Stimulated activated effector memory CD8-positive, alpha-beta T cell treated with anti-CD3 and anti-CD28 coated beads, Interleukin-12 subunit alpha, Interleukin-12 subunit beta, amount 100 ng/mL, for 72 hours (primary cell): ENCODE results near the gene COX20.

ENCODE experiments used
- ATAC-seq: fragments of 150-1000 bp; cut with Tn5 transposase; 2 replicates; pipeline ENCODE4 v1.10.0; 2021
- DNase-seq, 2 donors: peaks; one replicate each; pipeline ENCODE4 v3.0.0; 2021 to 2022; ENCODE audit warnings: low spot score in 2 of 2
- H3K27ac Mint-ChIP-seq: one replicate; pipeline ENCODE4 v1.8.0; 2022; ENCODE audit warnings: mild to moderate bottlenecking, mixed read lengths
- H3K36me3 Mint-ChIP-seq: one replicate; pipeline ENCODE4 v1.8.0; 2022; ENCODE audit warnings: mild to moderate bottlenecking, mixed read lengths
- H3K4me1 Mint-ChIP-seq: one replicate; pipeline ENCODE4 v1.8.0; 2022; ENCODE audit warnings: mixed read lengths
- H3K4me3 Mint-ChIP-seq: one replicate; pipeline ENCODE4 v1.8.0; 2022; ENCODE audit warnings: mild to moderate bottlenecking, mixed read lengths
- H3K9me3 Mint-ChIP-seq: one replicate; pipeline ENCODE4 v1.8.0; 2022; ENCODE audit warnings: mixed read lengths

COX20 gene

GRCh38 chr1:244869950-244870349 is 34.5 kb downstream of the COX20 start:
- Mint-ChIP-seq H3K4me3 (no peak overlapping the region), H3K9me3 (no peaks in the 10 kb centered on the region), H3K27ac (no peak overlapping the region), H3K36me3 (peaks cover 3% of the 10 kb centered on the region), H3K4me1 (peaks cover 6% of the 10 kb centered on the region)
- DNase-seq (no peak), ATAC-seq (no peak)

DNA sequence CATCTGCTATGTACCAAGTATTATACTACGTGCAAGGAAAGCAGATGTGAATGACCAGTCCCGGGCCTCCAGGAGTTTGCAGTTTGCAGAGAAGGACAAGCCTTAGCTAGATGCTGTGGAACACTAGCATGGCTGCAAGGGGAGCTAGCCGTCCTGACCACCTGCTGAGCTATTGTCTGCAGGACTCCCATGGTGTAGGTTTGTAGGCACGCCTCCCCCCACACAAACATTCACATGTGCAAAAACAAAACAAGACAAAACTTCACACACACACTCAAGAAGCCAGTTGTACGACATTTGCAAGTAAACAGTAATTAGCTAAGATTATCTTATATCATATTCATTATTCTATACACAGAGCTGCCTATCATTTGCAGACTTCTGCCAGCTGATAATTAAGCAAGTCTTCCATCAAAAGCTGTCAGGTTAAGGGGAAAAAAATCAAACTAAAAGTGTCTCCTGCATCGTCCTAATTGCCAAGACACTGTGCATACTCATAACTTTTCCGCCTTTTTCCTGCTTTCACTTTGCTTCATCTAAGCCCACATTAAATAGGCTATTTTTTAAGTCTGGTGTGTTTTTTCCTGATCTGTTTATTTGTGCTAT is 39.6 kb downstream of the COX20 start:
- no peak for DNase-seq
- H3K9me3 Mint-ChIP-seq = no peaks in the 10 kb centered on the region
- no peak for ATAC-seq
- H3K4me1 Mint-ChIP-seq = no peaks in the 10 kb centered on the region
- no peaks in the 10 kb centered on the region for H3K36me3 Mint-ChIP-seq
- H3K4me3 Mint-ChIP-seq = no peak overlapping the region
- no peak overlapping the region for H3K27ac Mint-ChIP-seq

- no peaks in the 10 kb centered on the region for H3K9me3 Mint-ChIP-seq
- no peak overlapping the region for H3K4me3 Mint-ChIP-seq
- H3K4me1 Mint-ChIP-seq = no peaks in the 10 kb centered on the region
- no peak for ATAC-seq
- DNase-seq = no peak
- H3K27ac Mint-ChIP-seq = no peak overlapping the region
- H3K36me3 Mint-ChIP-seq = no peaks in the 10 kb centered on the region
Observed at GRCh38 chr1:244876228-244876910, 40.9 kb downstream of the COX20 start.

- ATAC-seq (no peak), DNase-seq (no peak)
- no peak overlapping the region for H3K27ac Mint-ChIP-seq
- H3K9me3 Mint-ChIP-seq = no peaks in the 10 kb centered on the region
- no peaks in the 10 kb centered on the region for H3K36me3 Mint-ChIP-seq
- no peak overlapping the region for H3K4me3 Mint-ChIP-seq
- no peaks in the 10 kb centered on the region for H3K4me1 Mint-ChIP-seq
Observed at GRCh38 chr1:244878681-244879080, 43.2 kb downstream of the COX20 start.

GRCh38 chr1:244881552-244882280 is 46.3 kb downstream of the COX20 start:
- Mint-ChIP-seq H3K36me3 (no peaks in the 10 kb centered on the region), H3K9me3 (no peaks in the 10 kb centered on the region), H3K4me1 (no peaks in the 10 kb centered on the region), H3K4me3 (no peak overlapping the region), H3K27ac (no peak overlapping the region)
- no peak for ATAC-seq
- DNase-seq = no peak

DNA sequence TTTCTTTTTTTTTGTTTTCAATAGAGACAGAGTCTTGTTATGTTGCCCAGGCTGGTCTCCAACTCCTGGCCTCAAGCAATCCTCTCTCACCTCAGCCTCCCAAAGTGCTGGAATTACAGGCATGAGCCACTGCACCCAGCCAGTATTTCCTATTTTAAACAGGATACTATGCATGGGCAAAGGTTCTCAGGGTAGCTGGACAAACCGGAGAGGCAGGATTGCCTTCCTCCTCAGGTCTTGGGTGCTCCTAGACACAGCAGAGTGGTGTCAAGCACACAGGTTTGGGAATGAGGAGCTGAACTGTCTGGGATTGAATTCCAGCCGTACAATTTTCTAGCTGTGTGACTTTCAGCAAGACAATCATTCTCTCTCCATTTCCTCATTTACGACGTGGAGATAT is 51.8 kb downstream of the COX20 start:
- DNase-seq (no peak), ATAC-seq (no peak)
- Mint-ChIP-seq H3K4me1 (no peaks in the 10 kb centered on the region), H3K36me3 (no peaks in the 10 kb centered on the region), H3K9me3 (no peaks in the 10 kb centered on the region), H3K4me3 (no peak overlapping the region), H3K27ac (no peak overlapping the region)

GRCh38 chr1:244893836-244894235 is 58.4 kb downstream of the COX20 start:
- Mint-ChIP-seq H3K36me3 (no peaks in the 10 kb centered on the region), H3K27ac (no peak overlapping the region), H3K4me1 (no peaks in the 10 kb centered on the region), H3K9me3 (no peaks in the 10 kb centered on the region), H3K4me3 (no peak overlapping the region)
- no peak for ATAC-seq
- no peak for DNase-seq
